Neuron (in vitro differentiated cells): ENCODE data around the gene HSPA2.

Experiments
- H2AFZ ChIP-seq: one replicate; pipeline ENCODE4 v1.6.1; 2013; ENCODE audit warnings: low read depth, mild to moderate bottlenecking, inconsistent platforms, low read length, moderate library complexity
- H3K27me3 ChIP-seq: one replicate; pipeline ENCODE4 v1.6.1; 2013; ENCODE audit warnings: low read length; ENCODE audit not compliant: insufficient read depth
- H3K36me3 ChIP-seq: one replicate; pipeline ENCODE4 v1.6.1; 2013; ENCODE audit warnings: low read length; ENCODE audit not compliant: insufficient read depth
- H3K4me1 ChIP-seq: one replicate; pipeline ENCODE4 v1.6.1; 2013; ENCODE audit warnings: low read length; ENCODE audit not compliant: insufficient read depth
- H3K4me3 ChIP-seq: 2 replicates; pipeline ENCODE4 v1.5.1; 2013; ENCODE audit warnings: mild to moderate bottlenecking, low read length, moderate library complexity
- H3K9me3 ChIP-seq: one replicate; pipeline ENCODE4 v1.6.1; 2013; ENCODE audit warnings: low read length

The HSPA2 gene

GRCh38 chr14:64522591-64523355 lies 17.8 kb upstream of the HSPA2 start:
- Histone ChIP-seq H2AFZ (no peak overlapping the region), H3K9me3 (no peaks in the 10 kb centered on the region), H3K36me3 (peaks cover 30% of the 10 kb centered on the region), H3K4me3 (no peak overlapping the region), H3K4me1 (no peaks in the 10 kb centered on the region), H3K27me3 (no peaks in the 10 kb centered on the region)

- Histone ChIP-seq H3K36me3 (peaks cover 30% of the 10 kb centered on the region), H3K9me3 (no peaks in the 10 kb centered on the region)
These were observed 15.2 kb upstream of the HSPA2 start for GRCh38 chr14:64525354-64525753.

GRCh38 chr14:64531567-64531966 lies 9.0 kb upstream of the HSPA2 start:
- Histone ChIP-seq H3K27me3 (no peaks in the 10 kb centered on the region), H3K36me3 (no peaks in the 10 kb centered on the region), H3K4me3 (no peak overlapping the region), H2AFZ (no peak overlapping the region), H3K4me1 (no peaks in the 10 kb centered on the region), H3K9me3 (no peaks in the 10 kb centered on the region)

More at GRCh38 chr14:64525354-64525753, 15.2 kb upstream of the HSPA2 start:
- H3K4me3 ChIP-seq: no peak overlapping the region
- no peaks in the 10 kb centered on the region for H3K4me1 ChIP-seq
- H2AFZ ChIP-seq: no peak overlapping the region
- H3K27me3 ChIP-seq: no peaks in the 10 kb centered on the region

- Histone ChIP-seq H3K27me3 (no peaks in the 10 kb centered on the region), H3K9me3 (peaks cover 20% of the 10 kb centered on the region), H3K4me3 (no peak overlapping the region)
These were observed 3.9 kb upstream of the HSPA2 start for GRCh38 chr14:64536488-64537245.

GRCh38 chr14:64541261-64541971 lies 875 bp downstream of the HSPA2 start:
- Histone ChIP-seq H3K9me3 (peaks cover 27% of the 10 kb centered on the region), H3K36me3 (no peaks in the 10 kb centered on the region), H2AFZ (no peak overlapping the region), H3K27me3 (no peaks in the 10 kb centered on the region), H3K4me1 (peaks cover 3% of the 10 kb centered on the region), H3K4me3 (no peak overlapping the region)

More at GRCh38 chr14:64536488-64537245, 3.9 kb upstream of the HSPA2 start:
- Histone ChIP-seq H3K4me1 (peaks cover 3% of the 10 kb centered on the region), H3K36me3 (no peaks in the 10 kb centered on the region), H2AFZ (no peak overlapping the region)

- Histone ChIP-seq H2AFZ (no peak overlapping the region), H3K9me3 (peaks cover 27% of the 10 kb centered on the region), H3K36me3 (no peaks in the 10 kb centered on the region), H3K4me1 (no peaks in the 10 kb centered on the region), H3K27me3 (no peaks in the 10 kb centered on the region), H3K4me3 (no peak overlapping the region)
These were observed 1.7 kb downstream of the HSPA2 start for GRCh38 chr14:64541972-64542835.

- Histone ChIP-seq H3K27me3 (no peaks in the 10 kb centered on the region), H3K36me3 (no peaks in the 10 kb centered on the region), H3K9me3 (peaks cover 27% of the 10 kb centered on the region), H2AFZ (no peak overlapping the region), H3K4me3 (no peak overlapping the region), H3K4me1 (no peaks in the 10 kb centered on the region)
These were observed 2.3 kb downstream of the HSPA2 start for GRCh38 chr14:64542836-64543201.

GRCh38 chr14:64544607-64545312 lies 4.2 kb downstream of the HSPA2 start:
- no peak overlapping the region for H2AFZ ChIP-seq
- H3K36me3 ChIP-seq: no peaks in the 10 kb centered on the region
- H3K4me3 ChIP-seq: no peak overlapping the region
- peaks cover 22% of the 10 kb centered on the region for H3K9me3 ChIP-seq
- H3K4me1 ChIP-seq: no peaks in the 10 kb centered on the region
- H3K27me3 ChIP-seq: peaks cover 4% of the 10 kb centered on the region

- Histone ChIP-seq H3K9me3 (no peaks in the 10 kb centered on the region), H3K27me3 (peaks cover 16% of the 10 kb centered on the region), H3K4me1 (no peaks in the 10 kb centered on the region), H2AFZ (no peak overlapping the region), H3K4me3 (no peak overlapping the region), H3K36me3 (no peaks in the 10 kb centered on the region)
These were observed 8.5 kb downstream of the HSPA2 start for GRCh38 chr14:64549016-64549415.

- no peaks in the 10 kb centered on the region for H3K9me3 ChIP-seq
- H3K36me3 ChIP-seq: no peaks in the 10 kb centered on the region
- peak within 1 kb of the TSS; percentile 39 for H3K4me3 ChIP-seq
- H2AFZ ChIP-seq: no peak within 1 kb of the TSS
- H3K4me1 ChIP-seq: no peaks in the 10 kb centered on the region
- peaks cover 16% of the 10 kb centered on the region for H3K27me3 ChIP-seq
These were observed 9.5 kb downstream of the HSPA2 start, which contains the start of gene PPP1R36 for GRCh38 chr14:64549791-64550620. TSS of gene PPP1R36 (plus strand) at chr14:64549961. CDS start at chr14:64549998, 37 bp downstream.

GRCh38 chr14:64550621-64551333 lies 10.2 kb downstream of the HSPA2 start:
- H3K9me3 ChIP-seq: no peaks in the 10 kb centered on the region

More at GRCh38 chr14:64550621-64551333, 10.2 kb downstream of the HSPA2 start:
- no peaks in the 10 kb centered on the region for H3K36me3 ChIP-seq
- H3K27me3 ChIP-seq: peaks cover 16% of the 10 kb centered on the region
- no peaks in the 10 kb centered on the region for H3K4me1 ChIP-seq
- H2AFZ ChIP-seq: no peak overlapping the region
- no peak overlapping the region for H3K4me3 ChIP-seq
